Effector memory CD8-positive, alpha-beta T cell (primary cell): ENCODE measurements around the gene HELT.
A peak's percentile ranks its signal among the peaks of the same experiment; 100 is the strongest.

Experiments used
- ATAC-seq: fragments of 150-1000 bp; cut with Tn5 transposase; replicated peaks from 2 replicates; pipeline ENCODE4 v1.10.0; 2021; ENCODE audit warnings: mild to moderate bottlenecking, moderate library complexity
- DNase-seq, 3 experiments: peaks; one replicate each; pipeline ENCODE4 v3.0.0; 2021
- H3K27ac Mint-ChIP-seq, 2 donors: one replicate each; pipeline ENCODE4 v1.8.0; 2022; ENCODE audit warnings: mild to moderate bottlenecking in 2 of 2, mixed read lengths in 2 of 2, moderate library complexity in 2 of 2
- H3K27me3 Mint-ChIP-seq, 2 donors: one replicate each; pipeline ENCODE4 v1.8.0; 2022; ENCODE audit warnings: mixed read lengths in 2 of 2
- H3K36me3 Mint-ChIP-seq: one replicate; pipeline ENCODE4 v1.8.0; 2022; ENCODE audit warnings: mild to moderate bottlenecking, moderate library complexity, mixed read lengths; ENCODE audit not compliant: insufficient read depth
- H3K4me1 Mint-ChIP-seq, 2 donors: one replicate each; pipeline ENCODE4 v1.8.0; 2022; ENCODE audit warnings: low read depth in 2 of 2, mixed read lengths in 2 of 2
- H3K4me3 Mint-ChIP-seq, 2 donors: one replicate each; pipeline ENCODE4 v1.8.0; 2022; ENCODE audit warnings: mild to moderate bottlenecking in 2 of 2, mixed read lengths in 2 of 2, moderate library complexity in 2 of 2
- H3K9me3 Mint-ChIP-seq, 2 donors: one replicate each; pipeline ENCODE4 v1.8.0; 2022; ENCODE audit warnings: mixed read lengths in 2 of 2

Gene HELT

DNA sequence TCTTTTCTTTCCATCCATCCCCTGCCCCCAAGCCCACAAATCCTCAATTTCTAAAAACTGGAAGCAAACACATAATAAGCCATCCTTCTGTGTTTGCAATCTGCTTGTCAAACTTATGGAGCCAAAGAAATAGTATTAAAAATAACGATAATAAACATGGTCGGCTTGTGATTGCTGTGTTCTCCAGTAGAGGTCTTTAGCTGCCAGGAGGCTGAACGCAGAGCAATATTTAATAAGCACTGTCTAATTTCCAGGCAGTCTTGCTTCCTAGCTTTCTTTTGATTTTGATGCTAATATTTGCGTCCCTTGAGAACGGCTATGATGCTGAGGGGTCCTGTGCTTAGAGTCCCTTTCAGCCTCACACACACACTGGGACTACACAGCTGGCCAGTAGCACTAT, 3.2 kb upstream of the HELT start:
- peaks cover 83 to 90% of the 10 kb centered on the region in 2 donors for H3K27me3 Mint-ChIP-seq
- H3K9me3 Mint-ChIP-seq: no peaks in the 10 kb centered on the region
- peaks cover 5% of the 10 kb centered on the region in 2 donors for H3K4me1 Mint-ChIP-seq
- no peak overlapping the region for H3K27ac Mint-ChIP-seq
- H3K4me3 Mint-ChIP-seq: no peak overlapping the region
- H3K36me3 Mint-ChIP-seq: no peaks in the 10 kb centered on the region
- ATAC-seq (no peak), DNase-seq (no peak)

DNA sequence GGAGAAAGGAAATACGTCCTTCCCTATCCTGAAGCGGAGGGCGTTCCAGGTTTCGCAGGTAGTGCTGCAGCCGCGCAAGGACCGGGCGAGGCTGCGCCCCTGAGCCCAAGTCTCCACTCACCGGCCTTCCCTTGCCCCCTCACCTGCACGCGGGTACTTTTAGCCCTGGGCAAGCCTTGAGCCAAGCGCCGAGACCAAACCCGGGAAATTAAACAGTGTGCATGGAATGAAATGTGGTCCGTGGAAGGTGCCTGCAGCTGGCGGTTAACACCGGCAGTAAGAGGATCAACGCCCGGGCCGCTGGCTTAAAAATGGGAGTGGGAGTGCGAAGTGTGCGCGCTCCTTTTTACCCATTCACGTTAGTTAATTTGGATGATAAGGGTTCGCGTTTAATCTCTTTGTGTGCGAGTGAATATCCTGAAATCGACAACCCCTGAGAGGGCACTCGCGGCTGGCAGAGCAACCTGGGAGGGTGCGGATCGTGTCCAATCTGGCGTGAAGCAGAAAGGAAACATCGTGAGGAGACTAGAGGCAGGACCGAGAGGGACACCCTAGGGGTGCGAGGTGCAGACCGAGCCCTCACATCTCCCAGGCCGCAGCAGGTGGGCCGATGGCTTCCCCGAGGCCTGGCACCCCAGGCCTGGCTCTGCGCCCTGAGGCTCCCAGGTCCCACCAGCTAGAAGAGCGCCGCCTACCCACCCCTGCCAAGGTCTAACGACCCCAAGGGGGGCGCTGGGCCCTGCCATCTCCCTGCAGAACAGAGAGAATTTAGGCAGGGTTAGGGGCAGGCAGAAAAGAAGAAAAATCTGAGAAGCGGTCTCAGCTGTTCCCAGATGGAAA, 2.0 kb upstream of the HELT start:
- H3K9me3 Mint-ChIP-seq: no peaks in the 10 kb centered on the region
- peaks cover 79 to 90% of the 10 kb centered on the region in 2 donors for H3K27me3 Mint-ChIP-seq
- no peaks in the 10 kb centered on the region for H3K36me3 Mint-ChIP-seq
- H3K4me3 Mint-ChIP-seq: no peak overlapping the region
- H3K27ac Mint-ChIP-seq: no peak overlapping the region
- ATAC-seq: no peak
- no peak for DNase-seq
- peaks cover 5 to 9% of the 10 kb centered on the region in 2 donors for H3K4me1 Mint-ChIP-seq

DNA sequence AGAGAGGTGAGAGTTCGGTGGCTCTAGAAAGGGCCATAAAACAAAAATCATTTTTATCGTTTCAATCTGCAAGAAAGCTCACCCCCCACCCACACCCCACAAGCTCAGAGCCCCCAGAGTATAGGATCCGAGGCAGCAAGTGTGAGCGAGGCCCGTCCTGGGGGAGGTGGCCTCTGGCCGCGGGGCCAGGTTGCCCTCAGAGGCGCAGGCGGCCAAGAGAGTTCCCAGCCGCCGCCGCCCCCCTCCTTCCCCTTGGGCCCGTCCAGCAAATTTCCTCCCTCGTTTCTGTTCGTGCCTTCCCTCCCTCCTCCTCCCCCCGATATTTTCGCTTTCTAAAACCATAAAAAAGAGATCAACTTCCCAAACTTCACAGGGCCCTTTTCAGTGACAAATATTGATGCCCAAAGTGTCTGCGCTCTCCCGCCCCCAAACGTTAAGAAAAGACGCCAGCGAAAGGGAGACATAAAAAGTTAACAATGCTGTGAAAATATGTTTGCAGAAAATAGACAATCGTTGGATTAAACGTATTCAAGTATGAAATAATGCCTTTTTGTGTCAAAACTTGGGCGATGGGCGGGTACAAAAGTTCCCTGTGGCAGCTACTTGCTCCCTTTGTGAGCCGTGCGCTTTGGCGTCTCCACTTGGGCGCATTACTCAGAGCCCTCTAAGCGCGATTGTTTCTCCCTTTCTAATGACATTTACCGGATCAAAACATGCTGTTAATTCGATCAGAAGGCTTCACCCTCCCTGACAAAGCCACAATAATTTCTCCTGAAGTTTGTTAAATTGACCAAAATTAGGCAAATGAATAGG, 1.1 kb upstream of the HELT start:
- Mint-ChIP-seq H3K9me3 (no peaks in the 10 kb centered on the region), H3K4me1 (peaks cover 5 to 9% of the 10 kb centered on the region in 2 donors), H3K27me3 (peaks cover 79 to 89% of the 10 kb centered on the region in 2 donors), H3K27ac (no peak overlapping the region), H3K36me3 (no peaks in the 10 kb centered on the region), H3K4me3 (no peak overlapping the region)
- DNase-seq (no peak), ATAC-seq (no peak)

DNA sequence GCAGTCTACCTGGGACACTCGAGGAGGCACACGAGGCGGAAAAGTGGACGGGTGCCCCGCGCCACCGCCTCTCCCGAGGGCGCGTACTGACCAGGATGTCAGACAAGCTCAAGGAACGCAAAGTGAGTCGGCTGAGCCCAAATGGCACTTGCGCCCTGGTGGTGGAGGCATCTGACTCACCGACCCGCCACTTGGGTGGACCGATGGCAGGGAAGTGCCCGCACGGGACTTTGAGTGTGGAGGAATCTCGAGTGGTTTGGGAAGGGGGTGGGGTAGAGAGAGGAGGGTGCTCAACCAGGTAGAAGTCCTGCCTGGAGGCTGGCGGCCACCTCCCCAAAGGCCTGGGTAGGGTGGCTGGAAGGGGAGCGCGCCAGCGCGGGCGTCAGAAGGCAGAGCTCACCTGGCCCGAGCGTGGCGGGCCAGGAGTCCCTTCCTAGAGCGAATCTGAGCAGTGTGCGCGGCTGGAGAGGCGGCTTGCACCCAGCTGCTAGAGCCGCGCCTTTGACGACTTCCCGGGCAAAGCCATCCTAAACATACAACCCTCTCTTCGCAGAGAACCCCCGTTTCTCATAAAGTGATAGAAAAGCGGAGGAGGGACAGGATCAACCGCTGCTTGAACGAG, 655 bp downstream of the HELT start:
- Mint-ChIP-seq H3K4me1 (peaks cover 5% of the 10 kb centered on the region in 2 donors), H3K27ac (no peak overlapping the region), H3K9me3 (no peaks in the 10 kb centered on the region), H3K36me3 (no peaks in the 10 kb centered on the region), H3K27me3 (peaks cover 84 to 92% of the 10 kb centered on the region in 2 donors), H3K4me3 (no peak overlapping the region)
- DNase-seq: no peak
- ATAC-seq: no peak

DNA sequence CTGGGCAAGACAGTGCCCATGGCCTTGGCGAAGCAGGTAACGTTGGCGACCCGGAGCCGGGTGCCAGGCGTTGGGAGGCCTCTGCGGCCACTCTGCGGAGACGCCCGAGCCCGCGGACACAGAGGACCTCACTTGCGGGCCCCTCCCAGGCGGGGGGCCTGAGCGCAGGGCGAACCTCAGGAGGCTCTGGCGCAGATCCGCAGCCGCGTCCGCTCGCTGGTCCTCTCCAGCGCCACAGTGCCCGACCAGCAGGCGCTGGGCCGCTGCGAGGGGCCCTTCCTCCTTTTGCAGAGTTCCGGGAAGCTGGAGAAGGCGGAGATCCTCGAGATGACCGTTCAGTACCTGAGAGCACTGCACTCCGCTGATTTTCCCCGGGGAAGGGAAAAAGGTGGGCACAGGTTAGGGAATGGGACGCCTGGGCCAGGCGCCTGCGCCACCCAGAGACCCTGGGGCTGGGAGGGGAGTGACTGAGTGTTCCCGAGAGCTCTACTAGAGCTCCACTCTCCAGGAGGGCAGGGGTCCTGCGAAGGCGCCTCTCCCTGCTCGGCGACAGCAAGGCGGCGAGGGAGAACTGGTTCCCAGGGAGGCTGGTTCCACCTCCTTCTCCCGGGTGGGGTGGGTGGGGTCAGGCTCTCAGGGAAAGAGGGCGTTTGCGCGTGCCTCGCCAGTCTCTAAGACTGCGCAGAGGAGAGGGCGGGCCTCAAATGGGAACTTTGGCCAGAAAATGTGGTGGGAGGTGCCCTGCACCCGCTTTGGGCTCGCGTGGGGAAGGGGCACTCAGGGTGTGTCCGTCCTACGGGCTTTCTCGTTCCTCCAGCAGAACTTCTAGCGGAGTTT, 1.4 kb downstream of the HELT start:
- ATAC-seq (no peak), DNase-seq (no peak)

DNA sequence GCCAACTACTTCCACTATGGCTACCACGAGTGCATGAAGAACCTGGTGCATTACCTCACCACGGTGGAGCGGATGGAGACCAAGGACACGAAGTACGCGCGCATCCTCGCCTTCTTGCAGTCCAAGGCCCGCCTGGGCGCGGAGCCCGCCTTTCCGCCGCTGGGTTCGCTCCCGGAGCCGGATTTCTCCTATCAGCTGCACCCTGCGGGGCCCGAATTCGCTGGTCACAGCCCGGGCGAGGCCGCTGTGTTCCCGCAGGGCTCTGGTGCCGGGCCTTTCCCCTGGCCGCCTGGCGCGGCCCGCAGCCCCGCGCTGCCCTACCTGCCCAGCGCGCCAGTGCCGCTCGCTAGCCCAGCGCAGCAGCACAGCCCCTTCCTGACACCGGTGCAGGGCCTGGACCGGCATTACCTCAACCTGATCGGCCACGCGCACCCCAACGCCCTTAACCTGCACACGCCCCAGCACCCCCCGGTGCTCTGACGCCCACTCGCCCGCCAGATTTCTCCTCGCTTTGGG, 2.1 kb downstream of the HELT start:
- no peak for ATAC-seq

More for the DNA sequence above, 1.4 kb downstream of the HELT start:
- no peak overlapping the region for H3K27ac Mint-ChIP-seq
- peaks cover 81 to 92% of the 10 kb centered on the region in 2 donors for H3K27me3 Mint-ChIP-seq
- H3K36me3 Mint-ChIP-seq: no peaks in the 10 kb centered on the region
- no peaks in the 10 kb centered on the region for H3K9me3 Mint-ChIP-seq
- H3K4me1 Mint-ChIP-seq: peaks cover 4 to 5% of the 10 kb centered on the region in 2 donors
- no peak overlapping the region for H3K4me3 Mint-ChIP-seq

DNA sequence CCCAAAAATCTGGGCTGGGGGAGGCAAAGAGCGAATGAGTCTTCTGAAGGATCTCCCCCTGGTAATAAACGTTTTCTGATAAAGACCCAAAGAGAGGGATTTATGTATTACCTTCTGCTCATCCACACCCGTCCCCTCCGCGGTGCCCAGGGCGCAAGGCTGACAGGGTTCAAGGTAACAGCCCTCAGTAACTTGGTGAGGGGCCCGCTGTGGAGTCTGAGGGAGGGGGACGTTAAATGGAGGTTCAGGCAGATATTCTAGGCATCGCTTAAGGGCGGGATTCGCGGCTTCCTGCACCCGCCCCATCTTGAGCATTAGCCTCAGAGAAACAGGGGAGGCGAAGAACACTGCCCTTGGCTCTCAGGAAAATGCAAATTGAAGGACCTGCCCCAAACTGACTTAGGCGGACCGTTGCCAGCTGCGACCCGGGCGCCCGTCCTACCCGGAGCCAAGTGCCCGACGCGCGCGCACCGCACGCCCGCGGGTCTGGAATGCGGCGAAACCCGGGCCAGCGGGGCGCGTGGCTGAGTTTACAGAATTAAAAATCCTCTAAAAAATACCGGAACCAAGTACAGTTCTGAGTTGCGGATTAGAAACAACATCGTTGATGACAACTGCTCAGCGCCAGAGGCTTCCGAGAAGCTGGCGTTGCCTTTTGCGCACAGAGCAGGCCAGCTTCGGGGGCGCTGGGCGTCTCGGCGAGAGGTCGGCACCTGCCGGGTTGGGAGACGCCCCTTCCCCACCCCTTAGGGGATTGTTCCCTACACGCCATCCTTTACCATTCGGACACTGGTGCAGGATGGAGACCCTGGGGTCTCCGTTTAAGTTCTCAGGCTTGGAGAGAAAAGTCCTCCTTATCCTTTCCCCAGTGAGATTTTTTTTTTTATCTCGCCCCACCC, 2.8 kb downstream of the HELT start:
- H3K9me3 Mint-ChIP-seq: no peaks in the 10 kb centered on the region
- no peak overlapping the region for H3K27ac Mint-ChIP-seq
- H3K27me3 Mint-ChIP-seq: peaks cover 77 to 92% of the 10 kb centered on the region in 2 donors
- DNase-seq: no peak
- no peaks in the 10 kb centered on the region for H3K36me3 Mint-ChIP-seq
- ATAC-seq: no peak
- H3K4me3 Mint-ChIP-seq: peak overlapping the region in 1 of 2 donors; percentile 10
- peaks cover 4 to 5% of the 10 kb centered on the region in 2 donors for H3K4me1 Mint-ChIP-seq

More for the DNA sequence above, 2.1 kb downstream of the HELT start:
- DNase-seq: no peak
- Mint-ChIP-seq H3K4me3 (no peak overlapping the region), H3K36me3 (no peaks in the 10 kb centered on the region), H3K27me3 (peaks cover 81 to 92% of the 10 kb centered on the region in 2 donors), H3K4me1 (peaks cover 4 to 5% of the 10 kb centered on the region in 2 donors), H3K9me3 (no peaks in the 10 kb centered on the region), H3K27ac (no peak overlapping the region)

DNA sequence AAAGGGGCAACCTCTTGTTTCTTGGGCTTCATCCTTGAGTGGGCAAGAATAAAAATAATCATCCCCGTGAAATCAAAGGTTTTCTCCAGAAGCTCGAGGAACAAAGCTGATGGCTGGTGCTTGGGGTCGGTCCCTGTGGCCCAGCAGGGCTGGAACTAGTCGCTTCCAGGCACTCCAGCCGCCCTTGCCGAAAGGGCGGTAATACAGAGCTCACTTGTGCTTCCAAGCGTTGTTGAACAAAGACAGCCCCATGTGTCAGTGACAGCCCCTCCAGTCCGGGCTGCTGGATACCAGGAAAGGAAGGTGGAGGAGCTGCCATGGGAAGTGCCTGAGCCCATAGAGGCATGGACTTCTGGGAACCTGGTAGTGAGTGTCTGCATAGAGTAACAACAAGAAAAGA, 5.2 kb downstream of the HELT start:
- DNase-seq (no peak), ATAC-seq (no peak)
- Mint-ChIP-seq H3K4me1 (peaks cover 4% of the 10 kb centered on the region in 2 donors), H3K4me3 (no peak overlapping the region), H3K9me3 (no peaks in the 10 kb centered on the region), H3K36me3 (no peaks in the 10 kb centered on the region), H3K27ac (no peak overlapping the region), H3K27me3 (peaks cover 70 to 85% of the 10 kb centered on the region in 2 donors)

DNA sequence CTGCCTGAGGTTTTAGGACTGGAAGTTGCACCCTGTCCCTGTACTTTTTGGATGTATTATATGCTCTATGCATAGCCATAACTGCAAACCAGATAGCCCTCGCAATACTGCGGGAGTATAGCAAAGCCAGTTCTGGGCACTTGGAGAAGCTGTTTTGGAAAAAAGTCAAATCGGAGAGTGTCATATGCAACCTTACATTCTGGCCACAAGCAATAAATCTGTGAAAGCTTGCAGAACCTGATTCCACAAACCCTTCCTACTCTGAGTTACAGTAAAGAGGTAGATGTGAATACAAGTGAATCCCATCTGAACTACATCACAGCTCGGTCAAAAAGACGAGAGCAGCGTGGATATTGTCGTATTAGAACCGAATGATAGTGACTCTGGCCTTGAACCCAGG, 10.3 kb downstream of the HELT start:
- H3K9me3 Mint-ChIP-seq: no peaks in the 10 kb centered on the region
- DNase-seq: no peak
- no peaks in the 10 kb centered on the region for H3K4me1 Mint-ChIP-seq
- no peak for ATAC-seq
- H3K4me3 Mint-ChIP-seq: no peak overlapping the region
- no peak overlapping the region for H3K27ac Mint-ChIP-seq
- H3K36me3 Mint-ChIP-seq: no peaks in the 10 kb centered on the region
- H3K27me3 Mint-ChIP-seq: peaks cover 61 to 80% of the 10 kb centered on the region in 2 donors

DNA sequence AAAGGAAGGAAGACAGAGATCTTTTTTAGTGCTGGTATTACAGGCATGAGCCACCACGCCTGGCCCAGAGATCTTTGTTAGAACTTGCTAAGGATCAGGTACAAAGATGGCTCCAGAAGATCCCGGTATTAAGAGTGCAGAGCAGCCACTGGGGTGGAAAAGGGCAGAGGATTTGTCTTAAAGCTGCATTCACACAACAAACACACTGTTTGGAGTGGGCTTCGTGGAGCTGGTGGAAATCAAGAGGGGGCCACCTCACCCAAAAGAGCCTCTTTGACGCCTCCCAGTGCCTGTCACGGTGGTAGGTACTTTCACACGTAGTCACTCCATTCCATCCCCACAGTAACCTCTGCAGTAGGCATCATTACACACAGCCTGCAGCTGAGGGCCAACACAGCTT, 13.3 kb downstream of the HELT start:
- ATAC-seq: no peak
- Mint-ChIP-seq H3K4me3 (no peak overlapping the region), H3K36me3 (no peaks in the 10 kb centered on the region), H3K27me3 (peaks cover 56 to 63% of the 10 kb centered on the region in 2 donors), H3K27ac (no peak overlapping the region), H3K9me3 (no peaks in the 10 kb centered on the region), H3K4me1 (no peaks in the 10 kb centered on the region)
- no peak for DNase-seq

DNA sequence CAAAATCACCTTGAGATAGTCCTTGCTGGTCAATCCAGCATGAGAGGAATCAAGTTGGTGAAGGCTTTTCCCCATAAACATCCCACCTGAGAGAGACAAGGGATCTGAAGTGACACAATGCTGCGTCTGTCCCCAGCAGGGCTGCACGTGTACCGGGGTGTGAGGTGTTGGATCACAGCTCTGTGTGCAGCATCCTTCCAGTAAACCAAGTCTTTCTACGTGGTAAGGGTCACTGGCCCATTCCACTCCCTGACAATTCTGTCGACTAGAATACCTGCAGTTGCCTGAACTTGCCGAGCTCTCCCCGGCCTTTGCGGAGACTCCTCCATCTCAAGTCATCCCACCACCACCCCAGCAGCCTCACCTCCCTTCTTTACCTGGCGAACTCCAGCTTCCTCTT, 14.8 kb downstream of the HELT start:
- ATAC-seq: no peak

DNA sequence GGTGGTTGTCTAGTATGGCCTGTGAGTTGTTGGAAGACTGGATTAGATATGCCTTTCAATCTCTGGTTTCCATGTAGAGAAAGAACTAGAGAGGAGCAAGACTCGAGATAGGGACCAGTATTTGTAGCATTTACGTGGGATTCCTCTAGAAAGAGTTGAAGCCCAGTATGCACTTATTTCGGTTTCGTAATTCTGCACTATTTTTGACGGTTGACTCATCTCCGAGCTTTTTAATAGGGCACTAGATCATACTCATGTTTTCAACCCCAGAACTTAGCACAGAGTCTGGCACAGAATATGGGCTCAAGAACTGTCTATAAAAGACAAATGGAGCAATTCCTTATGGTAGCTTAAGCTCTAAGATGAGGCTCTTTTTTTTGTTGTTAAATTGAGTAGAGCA, 15.7 kb downstream of the HELT start:
- H3K36me3 Mint-ChIP-seq: no peaks in the 10 kb centered on the region
- no peaks in the 10 kb centered on the region for H3K9me3 Mint-ChIP-seq
- H3K27me3 Mint-ChIP-seq: peaks cover 62 to 74% of the 10 kb centered on the region in 2 donors
- no peak overlapping the region for H3K4me3 Mint-ChIP-seq
- ATAC-seq: no peak
- no peak overlapping the region for H3K27ac Mint-ChIP-seq
- no peaks in the 10 kb centered on the region for H3K4me1 Mint-ChIP-seq
- no peak for DNase-seq

More for the DNA sequence above, 14.8 kb downstream of the HELT start:
- Mint-ChIP-seq H3K27ac (no peak overlapping the region), H3K27me3 (peaks cover 62 to 67% of the 10 kb centered on the region in 2 donors), H3K4me1 (no peaks in the 10 kb centered on the region), H3K4me3 (no peak overlapping the region), H3K36me3 (no peaks in the 10 kb centered on the region), H3K9me3 (no peaks in the 10 kb centered on the region)
- no peak for DNase-seq
